Measurements from ENCODE around the gene MIOX. TPM values are rescaled to one million over a fixed set of nuclear protein-coding genes. Genes with fewer than 3 reads are reported as not detected.

The MIOX gene
- total and polyA plus RNA-seq, 10 donors: 0.24 to 2.2 (median 0.26) TPM; not detected in 6

- H3K27me3 ChIP-seq (replicated peaks in 1 of 7): no peaks in the 10 kb centered on the region
- H3K4me3 ChIP-seq: no peak overlapping the region
- H3K4me1 ChIP-seq: peaks cover 0 to 52% (median 15%) of the 10 kb centered on the region in 6 donors
- peak overlapping the region in 6 of 8 donors; percentile 12 to 68 (median 36) for H3K27ac ChIP-seq
- no peak for DNase-seq
- no peaks in the 10 kb centered on the region for H3K9me3 ChIP-seq
- 51 to 59% (median 56%) methylated on average over 24 to 30 of the region's 30 CpGs for WGBS, 5 donors
- peaks cover 0 to 100% (median 61%) of the 10 kb centered on the region in 6 donors for H3K36me3 ChIP-seq
- intact Hi-C loops (cut with DNase I; ENCODE audit: low total_unique reads): no loop called here
- TF ChIP-seq, protein P1, sequence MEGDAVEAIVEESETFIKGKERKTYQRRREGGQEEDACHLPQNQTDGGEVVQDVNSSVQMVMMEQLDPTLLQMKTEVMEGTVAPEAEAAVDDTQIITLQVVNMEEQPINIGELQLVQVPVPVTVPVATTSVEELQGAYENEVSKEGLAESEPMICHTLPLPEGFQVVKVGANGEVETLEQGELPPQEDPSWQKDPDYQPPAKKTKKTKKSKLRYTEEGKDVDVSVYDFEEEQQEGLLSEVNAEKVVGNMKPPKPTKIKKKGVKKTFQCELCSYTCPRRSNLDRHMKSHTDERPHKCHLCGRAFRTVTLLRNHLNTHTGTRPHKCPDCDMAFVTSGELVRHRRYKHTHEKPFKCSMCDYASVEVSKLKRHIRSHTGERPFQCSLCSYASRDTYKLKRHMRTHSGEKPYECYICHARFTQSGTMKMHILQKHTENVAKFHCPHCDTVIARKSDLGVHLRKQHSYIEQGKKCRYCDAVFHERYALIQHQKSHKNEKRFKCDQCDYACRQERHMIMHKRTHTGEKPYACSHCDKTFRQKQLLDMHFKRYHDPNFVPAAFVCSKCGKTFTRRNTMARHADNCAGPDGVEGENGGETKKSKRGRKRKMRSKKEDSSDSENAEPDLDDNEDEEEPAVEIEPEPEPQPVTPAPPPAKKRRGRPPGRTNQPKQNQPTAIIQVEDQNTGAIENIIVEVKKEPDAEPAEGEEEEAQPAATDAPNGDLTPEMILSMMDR (IDR thresholded peaks at IDR 0.05 in 8 of 11, conservative IDR thresholded peaks at IDR 0.05 in 3 of 11): no peak
- TF ChIP-seq POLR2AphosphoS5 (IDR thresholded peaks at IDR 0.05) (peak; percentile 32 to 61 (median 40)), POLR2A (IDR thresholded peaks at IDR 0.05) (no peak)
Observed at GRCh38 chr22:50445071-50445879, 41.4 kb upstream of the MIOX start.

DNA sequence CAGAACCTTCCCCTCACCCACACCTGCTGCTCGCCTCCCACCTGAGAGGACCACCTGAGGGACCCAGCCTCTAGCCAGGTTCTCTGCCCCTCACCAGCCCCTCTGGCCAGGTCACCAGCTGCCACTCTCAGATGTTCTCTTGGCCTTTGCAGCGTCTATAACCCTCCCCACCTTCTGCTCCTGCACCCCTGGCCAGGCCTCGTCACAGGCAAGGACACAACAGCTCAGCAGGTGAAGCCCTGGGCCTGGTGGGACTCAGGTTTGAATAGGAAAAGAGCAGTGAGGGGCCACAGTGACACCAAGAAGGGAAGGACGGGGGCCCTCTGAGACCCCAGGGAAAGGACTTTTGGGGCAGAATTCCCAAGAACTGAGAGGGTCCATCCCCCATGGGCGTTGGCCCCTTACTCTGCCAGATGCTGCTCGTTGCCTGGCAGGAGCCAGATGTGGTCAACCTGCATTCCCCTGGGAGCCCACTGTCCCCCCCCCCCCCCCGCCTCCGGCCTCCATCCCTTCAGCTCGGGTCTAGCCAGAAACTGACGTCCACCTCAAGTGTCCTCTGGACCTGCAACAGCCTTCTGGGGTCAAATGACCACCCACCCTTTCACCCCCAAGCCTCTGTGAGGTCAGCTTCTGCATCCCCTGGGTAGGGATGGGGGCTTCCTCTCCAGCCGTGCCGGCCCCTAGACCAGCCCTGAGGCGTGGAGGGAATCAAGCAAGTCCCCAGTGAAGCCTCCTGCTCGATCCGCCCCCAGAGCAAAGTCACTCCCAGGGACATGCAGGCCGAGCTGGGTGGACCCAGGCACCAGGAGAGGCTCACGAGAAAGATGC is 40.6 kb upstream of the MIOX start:
- Histone ChIP-seq H3K4me1 (peaks cover 0 to 52% (median 15%) of the 10 kb centered on the region in 6 donors), H3K27ac (peak overlapping the region in 4 of 8 donors; percentile 35 to 68 (median 45)), H3K36me3 (peaks cover 0 to 100% (median 58%) of the 10 kb centered on the region in 6 donors), H3K27me3 (replicated peaks in 1 of 7) (no peaks in the 10 kb centered on the region), H3K4me3 (no peak overlapping the region), H3K9me3 (no peaks in the 10 kb centered on the region)
- intact Hi-C loops (cut with DNase I; ENCODE audit: low total_unique reads): no loop called here
- 80 to 86% (median 86%) methylated on average over 13 to 17 of the region's 17 CpGs for WGBS, 5 donors
- TF ChIP-seq POLR2A (IDR thresholded peaks at IDR 0.05) (no peak), POLR2AphosphoS5 (IDR thresholded peaks at IDR 0.05) (peak in 1 of 3 donors; percentile 6)
- TF ChIP-seq, protein P1 (IDR thresholded peaks at IDR 0.05 in 8 of 11, conservative IDR thresholded peaks at IDR 0.05 in 3 of 11): no peak
- DNase-seq: no peak

DNA sequence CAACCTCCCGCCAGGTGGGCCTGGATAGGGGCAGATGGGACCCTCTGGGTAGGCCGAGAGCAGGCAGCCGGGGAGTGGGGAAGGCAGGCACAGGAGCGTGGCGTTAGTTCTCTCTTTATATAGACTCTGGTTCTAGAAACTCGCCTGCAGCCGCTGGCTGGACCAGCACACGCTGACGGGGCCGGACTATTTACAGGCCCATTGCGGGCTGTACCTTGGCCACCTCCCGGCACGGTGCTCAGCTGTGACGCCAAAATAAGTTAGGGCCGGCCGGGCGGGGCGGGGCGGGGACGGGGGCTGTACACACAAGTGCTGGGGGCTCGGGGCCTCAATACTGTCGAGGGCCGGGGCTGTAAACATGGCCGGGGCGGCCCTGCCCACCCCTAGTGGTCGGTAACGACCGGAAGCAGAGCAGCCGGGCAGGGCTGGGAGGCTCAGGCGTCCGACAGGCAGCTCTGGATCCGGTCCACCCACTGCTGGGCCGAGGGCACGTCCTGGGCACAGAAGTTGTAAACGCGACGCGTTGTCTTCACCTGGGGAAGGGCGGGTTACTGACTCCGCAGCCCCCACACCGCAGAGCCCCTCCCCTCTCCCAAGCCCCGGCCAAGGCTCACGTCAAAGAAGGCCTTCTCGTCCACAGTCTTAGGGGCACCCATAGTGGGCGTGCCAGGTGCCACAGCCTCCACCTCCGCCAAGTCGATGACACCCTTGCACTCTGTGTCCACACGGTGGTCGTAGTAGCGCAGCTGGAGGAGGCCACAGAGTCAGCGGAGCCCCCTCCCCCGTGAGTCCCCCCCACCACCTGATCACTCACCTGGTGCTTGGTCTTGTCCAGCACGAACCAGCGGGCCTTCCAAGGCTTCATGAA is 39.7 kb upstream of the MIOX start:
- DNase-seq: no peak
- Histone ChIP-seq H3K27ac (no peak overlapping the region), H3K4me3 (no peak overlapping the region), H3K36me3 (peaks cover 0 to 100% (median 53%) of the 10 kb centered on the region in 6 donors), H3K9me3 (no peaks in the 10 kb centered on the region), H3K27me3 (replicated peaks in 1 of 7) (no peaks in the 10 kb centered on the region), H3K4me1 (peaks cover 0 to 47% (median 15%) of the 10 kb centered on the region in 6 donors)
- TF ChIP-seq POLR2AphosphoS5 (IDR thresholded peaks at IDR 0.05) (peak in 2 of 3 donors; percentile 21 to 46), POLR2A (IDR thresholded peaks at IDR 0.05) (no peak)
- WGBS, 5 donors: 90 to 93% (median 92%) methylated on average over 18 to 54 of the region's 54 CpGs
- intact Hi-C loops (cut with DNase I; ENCODE audit: low total_unique reads): no loop called here
